AG04450 (cell line): ENCODE measurements around the gene ZNF519. TPM values are rescaled to one million over a fixed set of nuclear protein-coding genes. Genes with fewer than 3 reads are reported as not detected.
A peak's percentile ranks its signal among the peaks of the same experiment; 100 is the strongest.

Source experiments
- CTCF ChIA-PET: fragments of 300-600, 350-600 bp; formaldehyde crosslinking; extraction: SDS; loops from one replicate; lab custom pipeline; 2022; ENCODE audit warnings: antibody characterized with exemption, inconsistent platforms; lab: Charles Lee
- POLR2A ChIA-PET: fragments of 350-600 bp; formaldehyde crosslinking; extraction: SDS; loops from one replicate; lab custom pipeline; 2021; ENCODE audit warnings: antibody characterized with exemption, inconsistent platforms; lab: Yijun Ruan, JAX
- DNase-seq: peaks from one replicate; pipeline ENCODE4 v3.0.0-alpha.2; 2011; ENCODE audit warnings: low read depth, low spot score
- H3K27ac ChIP-seq: one replicate; pipeline ENCODE4 v1.5.1; 2012; ENCODE audit warnings: low read depth, low read length, control low read depth
- H3K27me3 ChIP-seq: one replicate; pipeline ENCODE4 v1.6.0; 2012; ENCODE audit warnings: low read length; ENCODE audit not compliant: control insufficient read depth, insufficient read depth
- H3K4me3 ChIP-seq: 2 replicates; pipeline ENCODE4 v1.5.1; 2011; ENCODE audit warnings: mild to moderate bottlenecking, low read depth, low read length, control low read depth
- H3K9me3 ChIP-seq: 2 replicates; pipeline ENCODE4 v1.5.1; 2012; ENCODE audit warnings: low read length; ENCODE audit not compliant: control insufficient read depth, insufficient read depth
- CTCF ChIP-seq: IDR thresholded peaks from 2 replicates; pipeline ENCODE4 v1.5.1; 2011; ENCODE audit warnings: low read depth, low read length, control low read depth, inconsistent platforms
- polyA plus RNA-seq: library from polyadenylated mRNA; depleted of rRNA; stranded (reverse); fragments of >200 nt; gene quantifications from 2 replicates; pipeline ENCODE4 v1.2.3, GENCODE V29; 2011

Gene ZNF519
- polyA plus RNA-seq, 1 experiment = 2.7 TPM

DNA sequence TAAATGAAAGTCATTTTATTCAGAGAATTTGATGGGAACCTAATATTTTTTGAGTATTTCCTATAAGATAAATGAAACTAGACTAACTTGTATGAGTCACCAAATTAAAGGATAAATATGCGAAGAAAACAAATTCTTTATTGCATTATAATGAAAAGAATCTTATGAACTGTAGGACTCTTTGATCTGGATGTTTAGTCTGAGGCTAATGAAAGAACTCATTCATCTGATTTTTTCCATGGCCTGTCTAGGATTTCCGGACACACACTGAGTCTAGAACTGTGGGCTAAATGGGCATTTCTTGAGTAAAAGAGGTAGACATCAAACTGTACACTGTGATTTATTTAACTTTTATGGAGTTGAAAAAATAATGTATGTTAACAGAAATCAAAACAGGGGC lies 43.0 kb downstream of the ZNF519 start:
- TF ChIP-seq CTCF = no peak
- Histone ChIP-seq H3K27me3 (no peaks in the 10 kb centered on the region), H3K27ac (no peak overlapping the region), H3K9me3 (no peaks in the 10 kb centered on the region), H3K4me3 (no peak overlapping the region)
- DNase-seq = no peak
- ChIA-PET POLR2A (no interaction called here), CTCF (no interaction called here)

- Histone ChIP-seq H3K27ac (no peak overlapping the region), H3K27me3 (no peaks in the 10 kb centered on the region), H3K9me3 (no peaks in the 10 kb centered on the region), H3K4me3 (no peak overlapping the region)
- ChIA-PET CTCF (interaction anchor here (0.7 to 3.4 kb wide), 38 partner anchors 8 to 531 kb away, joined by 3 to 98 read pairs (median 4); partner anchors contain the start of genes MC5R and ZNF519), POLR2A (no interaction called here)
- TF ChIP-seq CTCF = peak; percentile 70
- no peak for DNase-seq
Measured at GRCh38 chr18:14086458-14087231, 45.6 kb downstream of the ZNF519 start.

DNA sequence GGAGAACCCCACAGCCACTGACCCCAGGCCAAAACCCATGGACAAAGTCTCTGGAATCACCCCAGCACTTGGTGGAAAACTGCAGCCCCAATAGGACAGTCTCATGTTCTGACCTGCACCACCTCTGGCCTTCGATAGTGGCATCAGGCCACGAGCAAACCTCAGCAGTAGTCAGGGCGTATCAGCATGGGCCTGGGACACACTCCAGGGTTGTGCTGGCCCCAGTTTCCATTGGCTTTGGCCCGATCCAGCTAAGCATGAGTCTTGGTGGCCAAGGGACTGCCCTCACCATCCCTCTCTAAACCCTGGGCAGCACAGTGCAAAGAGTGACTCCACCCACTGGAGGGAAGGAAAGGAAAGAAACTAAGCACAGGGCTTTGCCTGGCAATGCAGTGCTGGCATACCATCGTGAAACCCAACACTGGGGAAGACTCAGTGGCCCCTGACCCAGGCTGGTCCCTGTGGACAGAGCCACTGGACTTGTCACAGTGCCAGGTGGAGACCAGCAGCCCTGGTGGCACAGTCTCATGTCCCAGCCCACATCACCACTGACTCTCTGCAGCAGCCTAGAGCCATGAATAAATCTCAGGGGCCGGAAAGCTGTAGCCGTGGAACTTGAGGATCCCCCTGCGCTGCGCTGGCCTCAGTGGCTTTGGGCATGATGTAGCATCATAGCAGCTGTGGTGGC lies 46.3 kb downstream of the ZNF519 start:
- H3K27ac ChIP-seq = no peak overlapping the region
- ChIA-PET POLR2A (no interaction called here), CTCF (interaction anchor here (1.0 to 3.4 kb wide), 19 partner anchors 8 to 530 kb away, joined by 3 to 98 read pairs (median 5); partner anchors contain the start of genes MC5R and ZNF519)
- no peaks in the 10 kb centered on the region for H3K9me3 ChIP-seq
- H3K27me3 ChIP-seq = no peaks in the 10 kb centered on the region
- no peak for TF ChIP-seq CTCF
- H3K4me3 ChIP-seq = no peak overlapping the region
- no peak for DNase-seq

- no peaks in the 10 kb centered on the region for H3K27me3 ChIP-seq
- no peak overlapping the region for H3K4me3 ChIP-seq
- TF ChIP-seq CTCF = no peak
- H3K9me3 ChIP-seq = no peaks in the 10 kb centered on the region
- H3K27ac ChIP-seq = no peak overlapping the region
- DNase-seq = no peak
- POLR2A ChIA-PET = no interaction called here
- CTCF ChIA-PET = interaction anchor here (1.3 kb wide), 1 partner anchor 12 kb away, joined by 4 read pairs; no protein-coding TSS in a partner anchor
Measured at GRCh38 chr18:14075196-14075595, 57.0 kb downstream of the ZNF519 start.

DNA sequence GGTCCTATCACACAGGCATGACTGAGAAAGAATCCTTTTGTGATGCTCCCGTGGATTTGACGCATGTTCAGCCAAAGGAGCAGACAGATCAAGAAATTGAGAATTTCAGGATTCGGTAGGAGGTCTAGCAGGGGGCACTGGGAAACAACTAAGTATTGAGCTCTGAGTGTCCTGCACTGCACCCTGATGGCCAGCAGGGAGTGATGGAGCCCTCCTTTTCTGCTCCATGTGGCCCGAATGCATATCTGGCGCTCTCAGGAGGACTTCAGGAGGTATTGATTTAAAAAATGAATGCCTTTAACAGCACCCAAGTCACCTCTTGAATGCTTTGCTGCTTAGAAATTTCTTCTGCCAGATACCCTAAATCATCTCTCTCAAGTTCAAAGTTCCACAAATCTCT lies 58.0 kb downstream of the ZNF519 start:
- Histone ChIP-seq H3K27ac (no peak overlapping the region), H3K9me3 (no peaks in the 10 kb centered on the region), H3K27me3 (no peaks in the 10 kb centered on the region), H3K4me3 (no peak overlapping the region)
- ChIA-PET POLR2A (no interaction called here), CTCF (no interaction called here)
- no peak for DNase-seq
- TF ChIP-seq CTCF = no peak
